Fibroblast of skin of left quadriceps (primary cell): Measurements from ENCODE around the gene CDH19.
"Not testable (repeated sequence)": the region's sequence is repeated elsewhere in the genome, so short reads cannot be mapped to it uniquely, and the experiment has no call there.

Experiments
- DNase-seq, 2 experiments: peaks; one replicate each; pipeline ENCODE4 v3.0.0-alpha.2; 2013; ENCODE audit warnings: low read depth in 2 of 2

CDH19 gene

GRCh38 chr18:66562279-66562678 is 41.6 kb downstream of the CDH19 start:
- no peak for DNase-seq

- DNase-seq = no peak
Measured at GRCh38 chr18:66560094-66560493, 43.8 kb downstream of the CDH19 start.

GRCh38 chr18:66558773-66559172 is 45.1 kb downstream of the CDH19 start:
- DNase-seq = no peak

GRCh38 chr18:66557091-66557490 is 46.8 kb downstream of the CDH19 start:
- DNase-seq = no peak

GRCh38 chr18:66555585-66555984 is 48.3 kb downstream of the CDH19 start:
- no peak for DNase-seq

GRCh38 chr18:66553824-66554223 is 50.1 kb downstream of the CDH19 start:
- DNase-seq = peak; percentile 36 to 39

GRCh38 chr18:66550366-66550765 is 53.5 kb downstream of the CDH19 start:
- DNase-seq = no peak

GRCh38 chr18:66548747-66549146 is 55.1 kb downstream of the CDH19 start:
- no peak for DNase-seq

- DNase-seq = no peak
Measured at GRCh38 chr18:66534110-66534509, 69.8 kb downstream of the CDH19 start.

GRCh38 chr18:66533693-66534092 is 70.2 kb downstream of the CDH19 start:
- no peak for DNase-seq

- no peak for DNase-seq
Measured at GRCh38 chr18:66523219-66523991, 80.5 kb downstream of the CDH19 start.

GRCh38 chr18:66513996-66514395 is 89.9 kb downstream of the CDH19 start:
- no peak for DNase-seq

- DNase-seq = no peak
Measured at GRCh38 chr18:66511792-66512191, 92.1 kb downstream of the CDH19 start.

GRCh38 chr18:66511289-66511688 is 92.6 kb downstream of the CDH19 start:
- DNase-seq = no peak

GRCh38 chr18:66510357-66511045 is 93.4 kb downstream of the CDH19 start:
- no peak for DNase-seq

GRCh38 chr18:66508937-66509336 is 95.0 kb downstream of the CDH19 start:
- no peak for DNase-seq

- DNase-seq = no peak
Measured at GRCh38 chr18:66506178-66506577, 97.7 kb downstream of the CDH19 start.

GRCh38 chr18:66497351-66497750 is 106.5 kb downstream of the CDH19 start:
- no peak for DNase-seq

GRCh38 chr18:66495844-66496243 is 108.0 kb downstream of the CDH19 start:
- peak; percentile 6 for DNase-seq

- no peak for DNase-seq
Measured at GRCh38 chr18:66473882-66474281, 130.0 kb downstream of the CDH19 start.

- not testable (repeated sequence) for DNase-seq
Measured at GRCh38 chr18:66466184-66466583, 137.7 kb downstream of the CDH19 start.

- no peak for DNase-seq
Measured at GRCh38 chr18:66461344-66461743, 142.5 kb downstream of the CDH19 start.

- no peak for DNase-seq
Measured at GRCh38 chr18:66457245-66457644, 146.6 kb downstream of the CDH19 start.
